ENCODE results near the gene ZCCHC7.
"Not testable (repeated sequence)": the region's sequence is repeated elsewhere in the genome, so short reads cannot be mapped to it uniquely, and the experiment has no call there.

ZCCHC7 gene

DNA sequence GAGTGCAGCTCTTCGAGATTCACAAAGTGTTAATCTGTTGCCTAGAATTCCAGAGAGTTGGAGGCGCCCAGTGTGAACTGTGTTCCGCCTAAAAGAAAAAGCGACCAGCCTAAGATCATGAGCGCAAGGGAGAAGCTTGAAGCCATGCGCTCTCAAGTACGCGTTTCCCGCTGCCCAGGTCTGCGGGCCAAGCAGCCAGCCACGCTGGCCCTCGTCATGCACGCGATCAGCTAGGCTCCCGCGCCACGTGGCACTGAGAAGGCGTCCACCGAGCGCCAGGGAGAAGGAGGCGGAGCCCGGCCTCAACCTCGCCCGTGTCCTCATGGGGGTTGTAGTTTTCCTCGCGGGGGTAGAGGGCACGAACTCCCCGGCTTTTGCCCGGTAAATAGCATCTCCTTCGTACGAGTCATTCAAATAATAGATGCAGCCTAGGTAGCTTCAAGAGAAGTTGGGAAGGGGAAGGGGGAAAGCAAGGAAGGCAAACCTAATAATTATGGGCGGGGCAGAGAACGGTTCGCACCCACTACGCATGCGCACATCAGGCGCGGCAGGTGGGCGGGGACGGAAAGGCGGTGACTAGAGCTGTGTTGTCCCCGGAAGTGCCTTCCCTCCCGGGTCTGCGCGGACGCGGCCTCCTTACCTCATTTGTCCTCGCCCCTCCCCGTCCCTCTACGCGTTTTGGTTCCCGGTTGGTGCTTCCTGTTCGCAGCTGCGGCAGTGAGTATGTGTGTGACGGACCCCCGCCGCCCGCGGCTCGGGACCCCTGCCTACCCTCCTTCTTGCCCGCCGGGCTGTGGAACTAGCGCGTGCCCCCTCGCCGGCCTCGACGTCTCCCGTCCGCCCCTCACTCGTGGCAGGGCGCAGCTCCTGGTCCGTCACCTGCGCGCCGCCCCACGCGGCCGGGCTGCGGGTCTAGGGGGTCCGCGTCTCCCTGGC, at the start of gene ZCCHC7:
Gene ZCCHC7, plus strand, starts transcription at position 668 of the 936 bp plus-strand sequence.
- DNase-seq, result peak; percentile 96

DNA sequence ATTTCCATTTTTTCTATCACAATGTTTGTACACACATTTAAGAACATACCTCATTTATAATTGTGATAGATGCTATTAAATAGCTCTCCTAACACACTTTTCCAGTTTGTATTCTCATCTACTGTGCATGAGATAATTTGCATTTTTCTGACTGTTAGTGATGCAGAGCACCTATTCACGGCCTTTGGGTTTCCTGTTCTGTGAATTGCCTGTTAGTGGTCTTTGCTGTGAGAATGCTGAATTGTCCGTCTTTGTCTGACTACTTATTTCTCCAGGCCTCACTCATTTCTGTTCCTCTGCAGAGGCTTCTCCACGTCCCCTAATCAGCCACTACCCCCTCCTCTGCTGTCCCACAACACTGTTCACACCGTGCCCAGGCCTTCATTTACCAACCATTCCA, 45.6 kb upstream of the ZCCHC7 start:
- not testable (repeated sequence) for DNase-seq

DNA sequence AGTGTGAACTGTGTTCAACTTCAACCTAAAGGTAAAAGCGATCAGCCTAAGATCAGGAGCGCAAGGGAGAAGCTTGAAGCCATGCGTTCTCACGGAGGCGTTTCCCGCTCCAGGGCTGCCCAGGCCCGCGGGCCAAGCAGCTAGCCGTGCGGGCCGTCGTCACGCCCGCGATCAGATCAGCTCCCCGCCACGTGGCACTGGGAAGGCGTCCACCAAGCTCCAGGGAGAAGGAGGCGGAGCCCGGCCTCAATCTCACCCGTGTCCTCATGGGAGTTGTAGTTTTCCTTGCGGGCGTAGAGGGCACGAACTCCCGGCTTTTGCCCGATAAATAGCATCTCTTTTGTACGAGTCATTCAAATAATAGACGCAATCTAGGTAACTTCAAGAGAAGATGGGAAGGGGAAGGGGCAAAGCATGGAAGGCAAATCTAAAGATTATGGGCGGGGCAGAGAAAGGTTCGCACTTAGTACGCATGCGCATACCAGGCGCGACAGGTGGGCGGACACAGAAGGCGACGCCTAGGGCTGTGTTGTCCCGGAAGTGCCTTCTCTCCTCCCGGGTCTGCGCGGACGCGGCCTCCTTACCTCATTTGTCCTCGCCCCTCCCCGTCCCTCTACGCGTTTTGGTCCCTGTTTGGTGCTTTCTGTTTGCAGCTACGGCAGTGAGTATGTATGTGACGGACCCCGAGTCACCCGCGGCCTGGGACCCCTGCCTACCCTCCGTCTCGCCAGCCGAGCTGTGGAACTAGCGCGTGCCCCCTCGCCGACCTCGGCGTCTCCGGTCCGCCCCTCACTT, 40.8 kb upstream of the ZCCHC7 start:
- peak; percentile 98 for DNase-seq

DNA sequence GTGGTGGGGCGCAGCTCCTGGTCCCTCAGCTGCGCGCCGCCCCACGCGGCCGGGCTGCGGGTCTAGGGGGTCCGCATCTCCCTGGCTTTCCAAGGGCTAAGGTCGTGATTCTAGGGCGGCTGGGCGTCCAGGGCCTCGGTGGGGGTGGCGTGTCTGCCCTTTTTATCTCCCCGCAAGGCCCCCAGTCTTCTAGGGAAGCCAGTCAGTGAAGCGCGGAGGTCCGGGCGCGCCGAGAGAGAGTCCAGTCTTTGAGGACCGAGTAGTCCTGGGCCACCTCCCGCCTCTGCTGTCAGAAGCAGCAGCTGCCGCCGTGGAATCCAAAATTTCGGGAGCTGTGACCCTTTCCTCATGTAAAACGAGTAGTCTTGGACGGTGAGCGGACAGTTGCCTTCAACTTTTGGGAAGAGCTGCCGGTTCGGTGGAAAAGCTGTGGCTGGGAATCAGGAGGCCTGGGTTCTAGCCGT, 40.2 kb upstream of the ZCCHC7 start:
- peak; percentile 35 for DNase-seq

DNA sequence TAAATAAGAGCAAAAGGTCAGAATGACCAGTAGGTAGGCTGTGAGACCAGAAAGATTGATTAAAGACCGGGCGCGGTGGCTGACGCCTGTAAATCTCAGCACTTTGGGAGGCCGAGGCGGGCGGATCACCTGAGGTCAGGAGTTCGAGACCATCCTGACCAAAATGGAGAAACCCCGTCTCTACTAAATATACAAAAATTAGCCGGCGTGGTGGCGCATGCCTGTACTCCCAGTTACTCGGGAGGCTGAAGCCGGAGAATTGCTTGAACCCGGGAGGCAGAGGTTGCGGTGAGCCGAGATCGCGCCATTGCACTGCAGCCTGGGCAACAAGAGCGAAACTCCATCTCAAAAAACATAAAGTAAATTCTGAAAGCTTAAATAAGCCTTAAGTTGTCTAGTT, 38.9 kb upstream of the ZCCHC7 start:
- not testable (repeated sequence) for DNase-seq

DNA sequence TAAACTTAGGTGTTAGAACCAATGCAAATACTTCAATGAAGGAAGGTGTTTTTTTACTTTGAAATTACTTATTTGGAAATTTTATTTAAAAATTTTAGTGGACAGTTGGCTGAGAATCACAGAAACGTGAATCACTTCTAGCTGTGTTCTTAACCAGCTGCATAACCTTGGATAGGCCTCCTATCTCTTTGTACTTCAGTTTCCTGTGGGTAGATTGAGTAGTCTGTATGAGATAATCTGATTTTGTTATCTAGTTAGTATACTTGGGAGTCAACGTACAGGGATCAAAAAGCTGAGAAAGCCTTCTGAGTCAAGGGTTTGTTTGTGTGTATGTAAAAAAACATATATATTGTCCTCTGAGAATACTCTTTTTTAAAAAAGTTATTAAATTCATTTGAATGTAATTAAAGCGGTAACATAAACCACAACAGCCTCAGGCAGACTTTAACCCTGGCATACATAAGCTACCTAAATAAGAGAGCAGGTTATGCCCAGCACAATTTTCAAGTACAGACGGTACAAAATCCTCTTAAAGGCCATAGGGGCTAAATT, 38.1 kb upstream of the ZCCHC7 start:
- no peak for DNase-seq

DNA sequence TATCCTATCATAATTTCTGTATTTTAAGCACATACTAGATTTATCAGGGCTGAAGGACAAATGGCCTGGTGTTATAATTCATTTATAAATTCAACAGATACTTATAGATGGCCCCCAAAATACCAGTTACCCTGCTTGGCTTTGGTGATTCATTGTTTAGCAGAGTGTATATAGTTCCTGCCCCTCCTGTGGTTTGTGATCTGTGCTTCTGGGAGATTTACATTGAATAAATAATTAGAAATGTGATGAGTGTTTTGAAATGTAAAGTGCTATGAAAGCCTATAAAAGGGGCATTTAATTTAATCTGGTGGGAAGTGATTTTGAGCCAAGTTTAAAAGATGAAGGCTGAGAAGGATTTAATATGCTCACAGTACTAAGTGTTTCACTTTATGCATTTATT, 36.7 kb upstream of the ZCCHC7 start:
- no peak for DNase-seq

DNA sequence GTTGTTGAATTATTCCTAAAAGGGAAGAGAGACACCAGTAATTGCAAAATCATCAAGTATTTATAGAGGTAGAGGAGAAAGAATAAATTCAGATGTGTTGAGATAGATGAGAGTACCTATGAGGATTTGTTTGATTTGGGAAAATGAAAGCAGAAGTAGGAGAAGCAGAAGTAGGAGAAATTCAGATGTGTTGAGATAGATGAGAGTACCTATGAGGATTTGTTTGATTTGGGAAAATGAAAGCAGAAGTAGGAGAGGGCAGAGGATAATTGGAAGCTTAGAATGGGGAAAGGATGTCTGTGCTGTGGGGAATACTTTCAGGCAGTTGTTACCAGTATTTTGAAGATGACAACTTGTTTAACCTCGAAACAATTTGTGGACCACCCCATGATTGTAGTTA, 35.1 kb upstream of the ZCCHC7 start:
- no peak for DNase-seq

DNA sequence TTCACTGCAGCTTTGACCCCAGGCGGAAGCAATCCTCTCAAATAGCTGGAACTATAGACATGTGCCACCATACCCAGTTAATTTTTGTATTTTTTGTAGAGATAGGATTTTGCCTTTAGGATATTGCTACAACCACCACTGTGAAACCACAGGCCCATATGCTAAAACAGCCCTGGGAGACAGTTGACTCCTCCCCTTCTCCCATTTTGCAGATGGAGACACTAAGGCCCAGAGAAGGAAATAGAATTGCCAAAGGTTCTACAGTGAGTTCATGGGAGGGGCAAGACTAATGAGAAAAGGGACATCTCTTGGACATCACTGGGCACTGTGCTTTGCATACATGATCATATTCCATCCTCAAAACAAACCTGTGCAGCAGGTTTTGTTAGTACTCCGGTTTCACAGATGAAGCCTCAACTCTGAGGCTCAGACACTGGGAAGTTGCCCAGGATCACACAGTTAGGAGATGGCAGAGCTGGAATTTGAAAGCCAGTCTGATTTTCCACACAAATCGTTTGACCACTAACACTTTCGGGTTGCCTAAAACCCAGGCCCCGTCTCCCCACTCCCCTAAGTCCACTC, 27.6 kb upstream of the ZCCHC7 start:
- DNase-seq, result not testable (repeated sequence)

DNA sequence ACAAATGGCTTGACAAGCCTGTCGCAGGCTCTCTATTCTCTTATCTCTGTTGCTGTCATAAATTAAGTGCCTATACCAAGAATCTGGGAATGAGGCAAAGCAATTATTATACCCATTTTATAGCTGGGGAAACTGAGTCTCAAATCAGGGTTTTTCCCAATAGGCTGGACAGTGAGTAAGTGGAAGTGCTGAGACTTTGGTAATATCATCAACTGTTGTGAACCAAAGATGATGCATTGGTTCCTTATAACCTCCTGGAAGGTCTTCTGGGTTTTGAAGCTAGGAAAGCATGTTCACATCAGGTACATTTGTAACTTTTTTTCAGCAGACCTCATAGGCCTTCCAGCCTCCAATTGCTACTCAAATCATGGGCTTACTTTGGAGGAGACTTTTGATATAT, 25.6 kb upstream of the ZCCHC7 start:
- no peak for DNase-seq

DNA sequence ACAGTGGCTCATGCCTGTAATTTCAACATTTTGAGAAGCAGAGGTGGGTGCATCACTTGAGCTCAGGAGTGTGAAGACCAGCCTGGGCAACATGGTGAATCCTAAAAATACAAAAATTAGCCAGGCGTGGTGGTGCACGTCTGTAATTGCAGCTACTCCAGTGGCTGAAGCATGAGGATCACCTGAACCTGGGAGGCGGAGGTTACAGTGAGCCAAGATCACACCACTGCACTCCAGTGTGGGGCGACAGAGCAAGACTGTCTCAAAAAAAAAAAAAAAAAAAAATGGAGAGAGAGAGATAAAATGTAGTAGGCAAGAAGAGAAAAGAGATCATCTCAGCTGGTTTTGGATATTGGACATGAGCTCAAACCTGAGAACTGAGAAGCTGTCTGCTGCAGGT, 23.7 kb upstream of the ZCCHC7 start:
- no peak for DNase-seq

DNA sequence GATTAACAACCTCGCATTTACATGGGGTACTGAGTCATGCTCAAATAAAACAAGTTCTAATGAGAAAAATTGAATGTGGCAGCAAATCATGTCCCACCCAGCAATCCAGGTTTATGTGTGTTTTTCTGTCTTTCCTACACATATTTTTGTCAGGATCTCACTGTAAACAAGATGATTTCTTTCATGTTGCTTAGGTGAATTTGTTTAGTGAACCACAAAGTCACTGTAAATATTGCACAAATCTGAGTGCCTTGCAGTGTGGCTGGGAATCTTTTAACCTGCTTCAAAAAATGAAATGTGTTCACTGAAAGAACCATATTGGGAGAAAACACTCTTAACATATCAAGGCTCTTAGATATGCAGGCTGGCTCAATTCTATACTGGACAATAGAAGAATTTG, 23.1 kb upstream of the ZCCHC7 start:
- DNase-seq, result no peak

DNA sequence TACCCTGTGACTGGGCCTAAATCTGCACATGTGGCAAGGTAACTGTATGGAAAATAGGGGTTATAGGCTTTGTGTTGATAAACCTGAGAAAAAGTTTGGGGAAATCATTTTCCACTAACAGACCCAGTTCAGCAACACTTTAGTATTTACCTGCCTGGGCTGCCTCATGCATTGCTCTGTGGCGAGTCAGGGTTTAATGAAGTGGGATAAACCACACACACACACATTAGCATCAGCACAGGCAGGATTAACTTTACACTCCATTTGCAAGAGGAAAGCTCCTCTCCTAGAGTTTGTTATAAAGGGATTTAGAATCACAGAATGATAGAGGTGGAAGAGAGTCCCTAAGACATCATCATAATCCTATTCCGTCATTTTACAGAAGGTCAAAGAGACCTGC, 20.0 kb upstream of the ZCCHC7 start:
- DNase-seq, result no peak

DNA sequence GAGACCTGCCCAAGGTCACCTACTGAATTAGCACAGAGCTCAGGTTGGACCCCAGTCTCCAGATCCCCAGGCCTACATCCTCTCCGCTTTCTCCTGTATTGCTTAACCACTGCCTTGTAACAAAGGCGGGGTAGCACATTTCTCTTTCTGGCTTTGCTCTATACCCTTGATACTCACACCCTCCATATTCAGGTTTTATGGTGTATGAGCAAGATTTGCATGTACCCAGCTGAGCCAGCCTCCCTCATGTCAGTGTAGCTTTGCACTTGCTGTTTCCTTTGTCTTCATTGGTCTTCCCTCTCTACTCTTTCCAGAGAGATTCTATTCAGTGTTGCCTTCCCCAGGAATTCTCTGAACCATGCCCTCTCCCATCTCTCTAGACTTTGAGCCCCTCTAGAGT, 19.6 kb upstream of the ZCCHC7 start:
- DNase-seq, result no peak

DNA sequence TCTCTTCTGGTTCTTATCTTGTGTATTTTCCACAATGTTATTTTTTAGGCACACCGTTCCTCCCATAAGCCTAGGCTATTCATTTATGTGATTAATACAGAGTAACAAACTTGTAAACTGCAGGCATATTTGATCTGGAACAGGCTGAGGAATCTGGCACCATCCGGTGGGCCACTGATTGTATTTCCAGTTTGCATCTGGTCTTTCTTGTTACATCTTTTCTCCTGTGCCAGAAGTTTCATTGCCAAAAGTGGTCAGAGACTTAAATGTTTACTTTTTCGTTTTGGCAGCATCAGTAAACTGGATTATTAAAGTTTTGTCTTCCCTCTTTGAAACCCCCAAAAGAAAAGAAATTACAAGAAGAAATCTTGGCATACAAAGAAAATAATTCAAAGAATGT, 17.9 kb upstream of the ZCCHC7 start:
- DNase-seq, result no peak

DNA sequence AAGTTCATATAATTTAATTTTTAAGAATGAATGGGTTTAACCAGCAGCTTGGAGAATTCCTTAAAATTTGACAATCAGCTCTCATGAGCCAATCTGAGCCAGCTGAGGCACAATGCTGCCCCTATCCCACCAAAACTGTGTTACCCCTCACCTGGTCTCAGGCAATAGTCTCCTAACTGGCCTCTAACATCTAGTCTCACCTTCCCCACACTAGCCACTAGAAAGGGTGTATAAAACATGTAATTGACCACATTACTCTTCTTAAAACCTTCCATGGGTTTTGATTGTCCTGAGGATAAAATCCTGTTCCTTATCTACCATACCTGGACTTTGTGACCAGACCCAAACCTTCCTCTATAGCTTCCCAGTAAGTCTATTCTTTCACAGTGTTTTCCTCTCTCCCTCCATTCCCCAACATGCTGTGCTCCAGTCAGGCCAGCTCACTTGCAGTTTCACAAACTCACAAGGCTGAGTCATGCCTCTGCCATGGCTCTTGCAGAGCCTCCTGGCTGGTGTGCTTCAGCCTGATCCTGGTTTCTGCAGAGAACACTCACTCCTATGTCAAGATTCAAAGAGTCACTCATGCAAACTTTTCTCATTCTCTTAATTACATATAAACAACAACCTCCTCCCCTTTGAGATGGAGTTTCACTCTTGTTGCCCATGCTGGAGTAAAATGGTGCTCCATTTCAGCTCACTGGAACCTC, 16.0 kb upstream of the ZCCHC7 start:
- peak; percentile 47 for DNase-seq

DNA sequence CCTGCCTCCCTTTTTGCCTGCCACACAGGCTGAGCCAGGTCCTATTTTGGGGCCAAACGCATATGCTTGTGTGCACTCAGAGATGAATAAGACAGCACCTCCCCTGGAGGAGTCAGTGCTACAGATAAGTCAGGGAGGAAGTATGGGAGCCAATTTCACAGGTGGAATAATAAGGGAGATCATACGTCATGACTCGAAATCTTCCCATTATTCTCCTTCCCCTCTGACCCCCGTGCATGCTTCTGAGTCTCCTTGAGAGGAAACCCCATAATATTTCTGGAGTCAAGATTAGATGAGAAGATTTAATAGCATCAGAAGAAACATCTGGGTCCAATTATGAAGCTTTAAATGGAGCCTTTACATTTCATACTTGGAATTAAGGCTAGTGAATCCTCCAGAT, 15.1 kb upstream of the ZCCHC7 start:
- DNase-seq, result no peak

DNA sequence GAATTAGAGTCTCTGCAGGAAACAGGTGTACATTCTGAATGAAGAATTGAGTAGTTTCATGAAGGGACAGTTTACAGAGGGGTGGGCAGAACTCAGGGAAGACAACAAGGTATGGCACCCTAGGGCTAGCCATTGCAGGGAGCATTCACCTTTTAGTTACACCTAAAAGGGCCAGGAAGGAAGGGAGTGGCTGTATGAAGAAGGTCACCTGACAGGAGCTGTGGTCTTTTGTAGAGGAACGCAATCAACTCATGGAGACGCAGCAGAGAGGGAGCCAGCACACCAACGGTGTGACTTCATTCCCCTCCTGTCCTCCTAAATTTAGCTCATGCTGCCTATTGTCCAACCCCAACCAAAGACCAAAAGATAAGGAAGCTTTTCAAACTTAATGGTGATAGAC, 12.7 kb upstream of the ZCCHC7 start:
- DNase-seq, result no peak

DNA sequence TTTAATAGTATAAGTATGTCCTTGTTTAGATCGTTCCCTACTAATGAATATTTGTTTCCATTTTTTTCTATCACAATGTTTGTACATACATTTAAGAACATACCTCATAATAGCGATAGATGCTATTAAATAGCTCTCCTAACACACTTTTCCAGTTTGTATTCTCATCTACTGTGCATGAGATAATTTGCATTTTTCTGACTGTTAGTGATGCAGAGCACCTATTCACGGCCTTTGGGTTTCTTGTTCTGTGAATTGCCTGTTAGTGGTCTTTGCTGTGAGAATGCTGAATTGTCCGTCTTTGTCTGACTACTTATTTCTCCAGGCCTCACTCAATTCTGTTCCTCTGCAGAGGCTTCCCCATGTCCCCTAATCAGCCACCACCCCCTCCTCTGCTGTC, 5.9 kb upstream of the ZCCHC7 start:
- DNase-seq, result not testable (repeated sequence)

DNA sequence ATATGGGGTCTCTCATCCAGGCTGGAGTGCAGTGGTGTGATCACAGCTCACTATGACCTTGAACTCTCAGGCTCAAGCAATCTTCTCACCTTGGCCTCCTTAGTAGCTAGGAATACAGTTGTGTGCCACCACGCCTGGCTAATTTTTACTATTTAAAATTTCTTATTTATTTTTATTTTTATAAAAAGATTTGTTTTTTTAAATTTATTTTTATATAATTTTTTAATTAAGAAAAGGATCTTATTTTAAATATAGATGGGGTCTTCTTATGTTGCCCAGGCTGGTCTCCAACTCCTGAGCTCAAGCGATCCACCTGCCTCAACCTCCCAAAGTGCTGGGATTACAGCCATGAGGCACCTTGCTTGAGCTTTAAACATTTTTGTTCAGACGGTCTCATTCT, 2.4 kb upstream of the ZCCHC7 start:
- no peak for DNase-seq

DNA sequence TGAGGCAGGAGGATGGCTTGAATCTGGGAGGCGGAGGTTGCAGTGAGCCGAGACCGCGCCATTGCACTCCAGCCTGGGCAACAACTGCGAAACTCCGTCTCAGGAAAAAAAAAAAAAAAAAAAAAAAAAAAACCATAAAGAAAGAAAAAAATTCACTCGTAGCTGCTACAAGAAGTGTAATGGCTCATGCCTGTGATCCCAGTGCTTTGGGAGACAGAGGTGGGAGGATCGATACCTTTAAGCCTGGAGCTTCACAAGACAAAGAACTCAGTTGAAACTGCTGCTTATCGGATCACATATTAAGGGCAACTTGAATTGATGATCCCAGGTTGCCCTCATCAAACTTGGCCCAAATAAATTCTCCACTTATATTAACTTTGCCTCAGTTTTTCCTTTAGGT, 1.0 kb upstream of the ZCCHC7 start:
- no peak for DNase-seq

DNA sequence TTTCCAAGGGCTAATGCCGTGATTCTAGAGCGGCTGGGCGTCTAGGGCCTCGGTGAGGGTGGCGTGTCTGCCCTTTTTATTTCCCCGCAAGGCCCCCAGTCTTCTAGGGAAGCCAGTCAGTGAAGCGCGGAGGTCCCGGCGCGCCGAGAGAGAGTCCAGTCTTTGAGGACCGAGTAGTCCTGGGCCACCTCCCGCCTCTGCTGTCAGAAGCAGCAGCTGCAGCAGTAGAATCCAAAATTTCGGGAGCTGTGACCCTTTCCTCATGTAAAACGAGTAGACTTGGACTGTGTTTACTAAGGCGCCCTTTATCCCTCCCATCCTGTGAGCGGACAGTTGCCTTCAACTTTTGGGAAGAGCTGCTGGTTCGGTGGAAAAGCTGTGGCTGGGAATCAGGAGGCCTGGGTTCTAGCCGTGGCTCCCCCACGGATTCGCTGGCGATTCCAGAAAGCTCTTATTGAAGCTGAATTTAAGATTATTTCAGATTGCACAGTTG, 515 bp downstream of the ZCCHC7 start:
- peak; percentile 33 for DNase-seq
